HepG2 (cell line): ENCODE results near the gene ACYP2. TPM values are rescaled to one million over a fixed set of nuclear protein-coding genes. Genes with fewer than 3 reads are reported as not detected.

Experiments used
- ASH2L ChIP-seq: fragments of 300-600, 200-600 bp; sonication (generic); IDR thresholded peaks from 2 replicates; pipeline ENCODE4 v1.7.0; 2017; ENCODE audit warnings: low read depth, mild to moderate bottlenecking, moderate library complexity, mixed read lengths, low read length; ENCODE audit not compliant: insufficient read length
- ESRRA ChIP-seq: sonication (generic); formaldehyde crosslinking; IDR thresholded peaks from 2 replicates; pipeline ENCODE4 v1.5.1; 2020; ENCODE audit warnings: mild to moderate bottlenecking, low read depth, missing genetic modification reagents
- GABPB1 ChIP-seq: IDR thresholded peaks from 2 replicates; pipeline ENCODE4 v1.6.1; 2016; ENCODE audit warnings: mild to moderate bottlenecking, missing genetic modification reagents, moderate library complexity, missing compliant biosample characterization
- KAT8 ChIP-seq: IDR thresholded peaks from 2 replicates; pipeline ENCODE4 v1.6.1; 2016; ENCODE audit warnings: missing genetic modification reagents, missing compliant biosample characterization
- MAZ ChIP-seq, 2 experiments: sonication (generic) in 1 of 2; formaldehyde crosslinking in 1 of 2; IDR thresholded peaks; 2 replicates each; pipeline versions ENCODE4 v1.5.0 to v1.6.1; 2012 to 2020; ENCODE audit warnings: low read depth in 2 of 2, mild to moderate bottlenecking in 2 of 2, borderline replicate concordance in 1 of 2, improper control_type of control experiment in 1 of 2, low read length in 1 of 2, missing genetic modification reagents in 1 of 2, moderate library complexity in 1 of 2
- MIER3 ChIP-seq: IDR thresholded peaks from 2 replicates; pipeline ENCODE4 v1.6.1; 2016; ENCODE audit warnings: missing compliant biosample characterization, borderline replicate concordance
- NONO ChIP-seq, 2 experiments: fragments of 450-650 bp in 1 of 2; sonication (generic) in 1 of 2; formaldehyde crosslinking in 1 of 2; IDR thresholded peaks in 1 of 2; conservative IDR thresholded peaks in 1 of 2; 2 replicates each; pipeline versions ENCODE4 v1.6.1 to v1.8.0; 2017 to 2022; ENCODE audit warnings: mild to moderate bottlenecking in 1 of 2, missing genetic modification reagents in 1 of 2, moderate library complexity in 1 of 2
- SATB2 ChIP-seq: sonication (generic); formaldehyde crosslinking; IDR thresholded peaks from 2 replicates; pipeline ENCODE4 v1.5.0; 2020; ENCODE audit warnings: missing genetic modification reagents
- SMC3 ChIP-seq: IDR thresholded peaks from 2 replicates; pipeline ENCODE4 v1.6.1; 2011; ENCODE audit warnings: low read length, improper control_type of control experiment
- SNRNP70 ChIP-seq: fragments of 200-400 bp; formaldehyde crosslinking; IDR thresholded peaks from 2 replicates; pipeline ENCODE4 v1.6.1; 2017; ENCODE audit warnings: mild to moderate bottlenecking, low read depth, low read length, moderate library complexity
- TAF15 ChIP-seq: fragments of 200-400 bp; formaldehyde crosslinking; IDR thresholded peaks from one replicate; pipeline ENCODE4 v1.6.1; 2018; ENCODE audit warnings: mild to moderate bottlenecking, low read depth, low read length; ENCODE audit not compliant: poor library complexity, severe bottlenecking
- U2AF1 ChIP-seq: fragments of 200-400 bp; formaldehyde crosslinking; optimal IDR thresholded peaks from 2 replicates; pipeline ENCODE3; 2017; ENCODE audit warnings: mild to moderate bottlenecking, low read depth, low read length
- ZEB1 ChIP-seq: IDR thresholded peaks from 2 replicates; pipeline ENCODE4 v1.6.1; 2012; ENCODE audit warnings: mild to moderate bottlenecking, low read depth, inconsistent platforms; ENCODE audit not compliant: insufficient replicate concordance
- ZFAT ChIP-seq: sonication (generic); formaldehyde crosslinking; conservative IDR thresholded peaks from 2 replicates; pipeline ENCODE4 v1.8.1; 2023; ENCODE audit warnings: missing genetic modification reagents, inconsistent platforms
- ZNF124 ChIP-seq: sonication (generic); formaldehyde crosslinking; IDR thresholded peaks from 2 replicates; pipeline ENCODE4 v1.4.0; 2020; ENCODE audit warnings: missing genetic modification reagents
- ZNF207 ChIP-seq: fragments of 450-650 bp; IDR thresholded peaks from 2 replicates; pipeline ENCODE4 v1.6.1; 2016; ENCODE audit warnings: antibody characterized with exemption, borderline replicate concordance
- ZNF616 ChIP-seq: sonication (generic); formaldehyde crosslinking; IDR thresholded peaks from 2 replicates; pipeline ENCODE4 v1.5.0; 2020; ENCODE audit warnings: low read depth, mild to moderate bottlenecking, missing genetic modification reagents
- ZZZ3 ChIP-seq: sonication (generic); formaldehyde crosslinking; IDR thresholded peaks from 2 replicates; pipeline ENCODE4 v1.4.0; 2020; ENCODE audit warnings: missing genetic modification reagents, mild to moderate bottlenecking, borderline replicate concordance
- polyA plus RNA-seq, 8 experiments: library from polyadenylated mRNA; depleted of rRNA in 3 of 8; stranded (reverse) in 7 of 8; unstranded in 1 of 8; fragments of >200 nt; fragmentation: Illumina TruSeq in 4 of 8; extraction: Trizol in 4 of 8; gene quantifications; 2 replicates each; pipeline versions ENCODE4 v1.2.1 to v1.2.3, GENCODE V29; 2011 to 2016; ENCODE audit warnings: low read depth in 4 of 8, missing spikeins in 1 of 8, mixed read lengths in 1 of 8; ENCODE audit not compliant: insufficient read depth in 1 of 8
- total RNA-seq, 5 experiments: library from RNA; depleted of rRNA; stranded (reverse); fragments of >200 nt; fragmentation: Illumina TruSeq; extraction: Trizol; gene quantifications; 2 replicates each; pipeline ENCODE4 v1.2.3, GENCODE V29; 2016; ENCODE audit warnings: low read depth in 1 of 5
- TF ChIP-seq, protein P1 (sequence below): sonication (generic); formaldehyde crosslinking; IDR thresholded peaks from 2 replicates; pipeline ENCODE4 v1.5.1; 2020; ENCODE audit warnings: mild to moderate bottlenecking, missing genetic modification reagents, borderline replicate concordance
- TF ChIP-seq, protein P2 (sequence below): sonication (generic); formaldehyde crosslinking; IDR thresholded peaks from 2 replicates; pipeline ENCODE4 v1.4.0; 2020; ENCODE audit warnings: mild to moderate bottlenecking, missing genetic modification reagents
- TF ChIP-seq, protein P3 (sequence below): IDR thresholded peaks from 2 replicates; pipeline ENCODE4 v1.6.1; 2016; ENCODE audit warnings: control low read depth
- TF ChIP-seq, protein P4 (sequence below): sonication (generic); formaldehyde crosslinking; IDR thresholded peaks from 2 replicates; pipeline ENCODE4 v1.5.1; 2020; ENCODE audit warnings: missing genetic modification reagents, mild to moderate bottlenecking, borderline replicate concordance
- TF ChIP-seq, protein P5 (sequence below): sonication (generic); formaldehyde crosslinking; IDR thresholded peaks from 2 replicates; pipeline ENCODE4 v1.4.0; 2020; ENCODE audit warnings: missing genetic modification reagents, borderline replicate concordance

The ACYP2 gene
- total and polyA plus RNA-seq, 2 of the 13 experiments (the other 11 are each of a cell fraction or from before 2014, with no cell fraction given), result 12.3 to 12.7 TPM

DNA sequence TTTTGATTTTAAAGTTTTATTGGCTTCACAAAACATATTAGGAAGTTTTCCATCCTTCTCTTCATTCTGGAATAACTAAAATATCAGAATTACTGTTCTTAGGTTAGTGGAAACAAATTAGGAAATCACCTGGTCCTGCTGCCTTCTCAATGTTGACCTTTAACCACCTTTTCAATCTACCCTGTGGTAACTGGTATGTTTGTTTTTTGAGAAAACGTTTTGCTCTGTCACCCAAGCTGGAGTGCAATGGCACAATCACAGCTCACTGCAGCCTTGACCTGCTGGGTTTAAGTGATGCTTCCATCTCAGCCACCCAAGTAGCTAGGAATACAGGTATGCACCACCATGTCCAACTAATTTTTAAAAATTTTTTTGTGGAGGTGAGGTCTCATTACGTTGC is 28.4 kb downstream of the ACYP2 start (continued):
- TF ChIP-seq ZNF124 (CRISPR knock-in tag) (no peak), ASH2L (no peak), ZEB1 (peak; percentile 49), MAZ (IDR thresholded peaks at IDR 0.05; ENCODE audit: borderline replicate concordance, low read depth, low read length) (no peak), MAZ (CRISPR knock-in tag; IDR thresholded peaks at IDR 0.05; ENCODE audit: low read depth) (no peak), KAT8 (CRISPR knock-in tag) (no peak), GABPB1 (no peak), SNRNP70 (no peak), U2AF1 (no peak), SMC3 (no peak), ZNF616 (CRISPR knock-in tag) (no peak), SATB2 (CRISPR knock-in tag) (no peak), ESRRA (CRISPR knock-in tag) (no peak), ZNF207 (no peak), ZZZ3 (CRISPR knock-in tag) (no peak), TAF15 (no peak), ZFAT (CRISPR knock-in tag) (no peak), MIER3 (CRISPR knock-in tag) (peak; percentile 61; the same call in 1 of the 2 replicates), NONO (IDR thresholded peaks at IDR 0.05) (no peak), NONO (CRISPR knock-in tag; conservative IDR thresholded peaks at IDR 0.05) (0 out of 2 replicates have a peak, but pooled peaks have one; percentile 24)
- TF ChIP-seq, protein P1, sequence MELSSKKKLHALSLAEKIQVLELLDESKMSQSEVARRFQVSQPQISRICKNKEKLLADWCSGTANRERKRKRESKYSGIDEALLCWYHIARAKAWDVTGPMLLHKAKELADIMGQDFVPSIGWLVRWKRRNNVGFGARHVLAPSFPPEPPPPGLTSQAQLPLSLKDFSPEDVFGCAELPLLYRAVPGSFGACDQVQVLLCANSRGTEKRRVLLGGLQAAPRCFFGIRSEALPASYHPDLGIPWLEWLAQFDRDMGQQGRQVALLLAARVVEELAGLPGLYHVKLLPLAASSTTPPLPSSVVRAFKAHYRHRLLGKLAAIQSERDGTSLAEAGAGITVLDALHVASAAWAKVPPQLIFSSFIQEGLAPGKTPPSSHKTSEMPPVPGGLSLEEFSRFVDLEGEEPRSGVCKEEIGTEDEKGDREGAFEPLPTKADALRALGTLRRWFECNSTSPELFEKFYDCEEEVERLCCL (CRISPR knock-in tag), result no peak
- TF ChIP-seq, protein P2, sequence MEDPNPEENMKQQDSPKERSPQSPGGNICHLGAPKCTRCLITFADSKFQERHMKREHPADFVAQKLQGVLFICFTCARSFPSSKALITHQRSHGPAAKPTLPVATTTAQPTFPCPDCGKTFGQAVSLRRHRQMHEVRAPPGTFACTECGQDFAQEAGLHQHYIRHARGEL, result no peak
- TF ChIP-seq, protein P3, sequence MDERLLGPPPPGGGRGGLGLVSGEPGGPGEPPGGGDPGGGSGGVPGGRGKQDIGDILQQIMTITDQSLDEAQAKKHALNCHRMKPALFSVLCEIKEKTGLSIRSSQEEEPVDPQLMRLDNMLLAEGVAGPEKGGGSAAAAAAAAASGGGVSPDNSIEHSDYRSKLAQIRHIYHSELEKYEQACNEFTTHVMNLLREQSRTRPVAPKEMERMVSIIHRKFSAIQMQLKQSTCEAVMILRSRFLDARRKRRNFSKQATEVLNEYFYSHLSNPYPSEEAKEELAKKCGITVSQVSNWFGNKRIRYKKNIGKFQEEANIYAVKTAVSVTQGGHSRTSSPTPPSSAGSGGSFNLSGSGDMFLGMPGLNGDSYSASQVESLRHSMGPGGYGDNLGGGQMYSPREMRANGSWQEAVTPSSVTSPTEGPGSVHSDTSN (CRISPR knock-in tag), result no peak
- TF ChIP-seq, protein P4, sequence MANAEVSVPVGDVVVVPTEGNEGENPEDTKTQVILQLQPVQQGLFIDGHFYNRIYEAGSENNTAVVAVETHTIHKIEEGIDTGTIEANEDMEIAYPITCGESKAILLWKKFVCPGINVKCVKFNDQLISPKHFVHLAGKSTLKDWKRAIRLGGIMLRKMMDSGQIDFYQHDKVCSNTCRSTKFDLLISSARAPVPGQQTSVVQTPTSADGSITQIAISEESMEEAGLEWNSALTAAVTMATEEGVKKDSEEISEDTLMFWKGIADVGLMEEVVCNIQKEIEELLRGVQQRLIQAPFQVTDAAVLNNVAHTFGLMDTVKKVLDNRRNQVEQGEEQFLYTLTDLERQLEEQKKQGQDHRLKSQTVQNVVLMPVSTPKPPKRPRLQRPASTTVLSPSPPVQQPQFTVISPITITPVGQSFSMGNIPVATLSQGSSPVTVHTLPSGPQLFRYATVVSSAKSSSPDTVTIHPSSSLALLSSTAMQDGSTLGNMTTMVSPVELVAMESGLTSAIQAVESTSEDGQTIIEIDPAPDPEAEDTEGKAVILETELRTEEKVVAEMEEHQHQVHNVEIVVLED (CRISPR knock-in tag), result no peak
- TF ChIP-seq, protein P5, sequence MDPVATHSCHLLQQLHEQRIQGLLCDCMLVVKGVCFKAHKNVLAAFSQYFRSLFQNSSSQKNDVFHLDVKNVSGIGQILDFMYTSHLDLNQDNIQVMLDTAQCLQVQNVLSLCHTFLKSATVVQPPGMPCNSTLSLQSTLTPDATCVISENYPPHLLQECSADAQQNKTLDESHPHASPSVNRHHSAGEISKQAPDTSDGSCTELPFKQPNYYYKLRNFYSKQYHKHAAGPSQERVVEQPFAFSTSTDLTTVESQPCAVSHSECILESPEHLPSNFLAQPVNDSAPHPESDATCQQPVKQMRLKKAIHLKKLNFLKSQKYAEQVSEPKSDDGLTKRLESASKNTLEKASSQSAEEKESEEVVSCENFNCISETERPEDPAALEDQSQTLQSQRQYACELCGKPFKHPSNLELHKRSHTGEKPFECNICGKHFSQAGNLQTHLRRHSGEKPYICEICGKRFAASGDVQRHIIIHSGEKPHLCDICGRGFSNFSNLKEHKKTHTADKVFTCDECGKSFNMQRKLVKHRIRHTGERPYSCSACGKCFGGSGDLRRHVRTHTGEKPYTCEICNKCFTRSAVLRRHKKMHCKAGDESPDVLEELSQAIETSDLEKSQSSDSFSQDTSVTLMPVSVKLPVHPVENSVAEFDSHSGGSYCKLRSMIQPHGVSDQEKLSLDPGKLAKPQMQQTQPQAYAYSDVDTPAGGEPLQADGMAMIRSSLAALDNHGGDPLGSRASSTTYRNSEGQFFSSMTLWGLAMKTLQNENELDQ, result no peak
